Ishikawa (cell line): ENCODE measurements around the gene AUTS2.

ENCODE experiments used
- CEBPB ChIP-seq: IDR thresholded peaks from 2 replicates; pipeline ENCODE4 v1.6.1; 2012
- CREB1 ChIP-seq: IDR thresholded peaks from 2 replicates; pipeline ENCODE4 v1.6.1; 2012; ENCODE audit warnings: low read depth
- EGR1 ChIP-seq: IDR thresholded peaks from 2 replicates; pipeline ENCODE4 v1.6.1; 2012
- EP300 ChIP-seq: IDR thresholded peaks from 2 replicates; pipeline ENCODE4 v1.6.1; 2012; ENCODE audit warnings: borderline replicate concordance
- FOXM1 ChIP-seq: IDR thresholded peaks from 2 replicates; pipeline ENCODE4 v1.6.1; 2012; ENCODE audit warnings: low read depth, borderline replicate concordance
- NFIC ChIP-seq: IDR thresholded peaks from 2 replicates; pipeline ENCODE4 v1.6.1; 2012
- RAD21 ChIP-seq: IDR thresholded peaks from 2 replicates; pipeline ENCODE4 v1.6.1; 2012; ENCODE audit warnings: low read depth
- TAF1 ChIP-seq: IDR thresholded peaks from 2 replicates; pipeline ENCODE4 v1.6.1; 2012; ENCODE audit warnings: low read depth, mild to moderate bottlenecking
- TCF12 ChIP-seq: IDR thresholded peaks from 2 replicates; pipeline ENCODE4 v1.6.1; 2012; ENCODE audit warnings: low read depth
- TEAD4 ChIP-seq: IDR thresholded peaks from 2 replicates; pipeline ENCODE4 v1.6.1; 2012
- YY1 ChIP-seq: IDR thresholded peaks from 2 replicates; pipeline ENCODE4 v1.6.1; 2012; ENCODE audit warnings: low read depth
- ZBTB7A ChIP-seq: IDR thresholded peaks from 2 replicates; pipeline ENCODE4 v1.6.1; 2012; ENCODE audit warnings: low read depth
- TF ChIP-seq, protein P1 (sequence below): IDR thresholded peaks from 2 replicates; pipeline ENCODE4 v1.6.1; 2012
- TF ChIP-seq, protein P2 (sequence below): IDR thresholded peaks from 2 replicates; pipeline ENCODE4 v1.6.1; 2012
- TF ChIP-seq, protein P3 (sequence below): IDR thresholded peaks from 2 replicates; pipeline ENCODE4 v1.6.1; 2012; ENCODE audit warnings: low read depth, mild to moderate bottlenecking

Gene AUTS2

DNA sequence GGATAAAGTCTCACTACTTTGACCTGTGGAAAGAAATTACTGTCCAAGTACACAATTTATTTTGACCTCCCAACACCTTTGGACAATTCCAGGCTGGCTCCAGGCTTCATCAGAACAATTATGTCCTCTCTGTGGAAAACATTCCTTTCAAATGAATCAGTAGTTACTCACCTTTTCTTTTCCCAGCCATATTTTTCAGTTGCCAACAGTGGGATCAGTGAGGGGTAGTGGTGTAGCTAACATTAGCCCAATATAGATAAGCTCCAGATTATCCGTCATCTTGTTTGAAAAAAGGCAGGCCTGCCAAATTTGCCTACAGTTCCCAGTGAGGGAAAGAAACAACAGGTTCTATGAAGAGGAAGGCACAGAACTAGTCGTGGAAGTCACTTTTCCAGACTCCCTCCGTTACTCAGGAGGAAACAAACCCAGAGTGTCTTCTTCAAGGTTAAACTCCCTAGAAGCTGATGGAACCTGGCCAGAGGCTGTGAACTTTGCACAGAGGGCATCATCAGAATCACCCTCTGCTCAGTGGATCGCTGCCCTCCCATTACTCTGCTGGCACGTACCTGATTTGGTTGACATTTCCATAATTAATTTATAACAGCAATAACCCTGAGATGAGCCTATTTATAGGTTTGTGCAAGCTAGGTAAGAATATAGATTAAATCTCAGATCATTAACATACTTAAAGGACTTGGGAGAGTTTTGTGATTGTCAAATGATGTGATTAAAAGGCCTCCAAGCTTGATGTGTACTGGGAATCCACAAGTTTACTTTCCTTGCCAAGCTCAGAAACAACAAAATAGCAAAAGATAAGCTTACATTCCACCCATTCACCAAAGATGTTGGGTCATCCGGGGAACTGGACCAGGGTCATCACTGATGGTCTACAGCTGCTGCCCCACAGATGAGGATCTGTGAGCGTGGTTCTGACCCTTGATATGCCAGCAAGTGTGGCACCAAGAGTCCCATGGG is 879.0 kb downstream of the AUTS2 start:
- TF ChIP-seq, protein P1, sequence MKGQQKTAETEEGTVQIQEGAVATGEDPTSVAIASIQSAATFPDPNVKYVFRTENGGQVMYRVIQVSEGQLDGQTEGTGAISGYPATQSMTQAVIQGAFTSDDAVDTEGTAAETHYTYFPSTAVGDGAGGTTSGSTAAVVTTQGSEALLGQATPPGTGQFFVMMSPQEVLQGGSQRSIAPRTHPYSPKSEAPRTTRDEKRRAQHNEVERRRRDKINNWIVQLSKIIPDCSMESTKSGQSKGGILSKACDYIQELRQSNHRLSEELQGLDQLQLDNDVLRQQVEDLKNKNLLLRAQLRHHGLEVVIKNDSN, result no peak
- TF ChIP-seq CREB1 (no peak), ZBTB7A (no peak), TAF1 (no peak), FOXM1 (no peak), YY1 (no peak), CEBPB (no peak), RAD21 (no peak), EP300 (no peak), EGR1 (no peak), TCF12 (no peak), NFIC (no peak), TEAD4 (no peak)
- TF ChIP-seq, protein P2, sequence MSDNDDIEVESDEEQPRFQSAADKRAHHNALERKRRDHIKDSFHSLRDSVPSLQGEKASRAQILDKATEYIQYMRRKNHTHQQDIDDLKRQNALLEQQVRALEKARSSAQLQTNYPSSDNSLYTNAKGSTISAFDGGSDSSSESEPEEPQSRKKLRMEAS, result no peak
- TF ChIP-seq, protein P3, sequence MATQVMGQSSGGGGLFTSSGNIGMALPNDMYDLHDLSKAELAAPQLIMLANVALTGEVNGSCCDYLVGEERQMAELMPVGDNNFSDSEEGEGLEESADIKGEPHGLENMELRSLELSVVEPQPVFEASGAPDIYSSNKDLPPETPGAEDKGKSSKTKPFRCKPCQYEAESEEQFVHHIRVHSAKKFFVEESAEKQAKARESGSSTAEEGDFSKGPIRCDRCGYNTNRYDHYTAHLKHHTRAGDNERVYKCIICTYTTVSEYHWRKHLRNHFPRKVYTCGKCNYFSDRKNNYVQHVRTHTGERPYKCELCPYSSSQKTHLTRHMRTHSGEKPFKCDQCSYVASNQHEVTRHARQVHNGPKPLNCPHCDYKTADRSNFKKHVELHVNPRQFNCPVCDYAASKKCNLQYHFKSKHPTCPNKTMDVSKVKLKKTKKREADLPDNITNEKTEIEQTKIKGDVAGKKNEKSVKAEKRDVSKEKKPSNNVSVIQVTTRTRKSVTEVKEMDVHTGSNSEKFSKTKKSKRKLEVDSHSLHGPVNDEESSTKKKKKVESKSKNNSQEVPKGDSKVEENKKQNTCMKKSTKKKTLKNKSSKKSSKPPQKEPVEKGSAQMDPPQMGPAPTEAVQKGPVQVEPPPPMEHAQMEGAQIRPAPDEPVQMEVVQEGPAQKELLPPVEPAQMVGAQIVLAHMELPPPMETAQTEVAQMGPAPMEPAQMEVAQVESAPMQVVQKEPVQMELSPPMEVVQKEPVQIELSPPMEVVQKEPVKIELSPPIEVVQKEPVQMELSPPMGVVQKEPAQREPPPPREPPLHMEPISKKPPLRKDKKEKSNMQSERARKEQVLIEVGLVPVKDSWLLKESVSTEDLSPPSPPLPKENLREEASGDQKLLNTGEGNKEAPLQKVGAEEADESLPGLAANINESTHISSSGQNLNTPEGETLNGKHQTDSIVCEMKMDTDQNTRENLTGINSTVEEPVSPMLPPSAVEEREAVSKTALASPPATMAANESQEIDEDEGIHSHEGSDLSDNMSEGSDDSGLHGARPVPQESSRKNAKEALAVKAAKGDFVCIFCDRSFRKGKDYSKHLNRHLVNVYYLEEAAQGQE, result no peak

DNA sequence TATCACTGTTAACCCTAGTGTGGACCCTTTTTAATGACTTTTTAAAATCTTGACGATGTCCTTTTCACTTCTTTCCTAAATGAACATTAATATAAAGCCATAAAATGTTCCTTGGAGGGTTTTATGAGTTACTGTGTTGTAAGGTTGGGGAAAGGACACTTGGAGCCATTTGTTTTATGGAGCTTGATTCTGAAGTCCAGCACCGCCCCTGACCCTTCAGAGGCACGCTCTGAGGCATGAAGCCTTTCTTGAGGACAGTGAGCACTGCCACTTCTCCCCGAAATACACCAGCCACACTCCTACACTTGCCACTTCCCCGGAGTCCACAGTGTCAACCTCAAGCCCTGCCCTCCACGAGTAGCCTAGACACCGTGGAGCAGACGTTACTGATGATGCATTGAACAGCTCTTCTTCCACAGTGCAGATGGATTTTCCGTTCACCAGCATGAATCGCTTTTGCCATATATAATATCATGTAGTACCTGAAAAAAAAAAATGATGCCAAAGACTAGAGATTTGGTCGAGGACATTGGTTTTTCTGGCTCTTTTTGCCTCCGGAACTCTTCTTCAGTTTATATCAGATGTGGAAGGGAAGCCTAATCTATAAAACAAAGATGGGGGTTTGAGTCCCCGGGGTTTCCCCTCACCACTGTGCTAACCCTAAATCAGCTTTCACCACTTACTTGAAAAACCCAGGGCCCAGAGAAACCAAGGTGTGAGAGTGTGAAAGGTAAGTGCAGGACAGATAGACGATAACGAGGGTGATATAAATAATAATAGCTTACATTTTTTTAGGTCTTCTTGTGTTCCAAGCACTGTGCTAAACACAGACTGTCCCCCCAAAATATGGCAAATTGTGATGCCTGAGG is 881.1 kb downstream of the AUTS2 start:
- TF ChIP-seq TAF1 (no peak), CREB1 (no peak), YY1 (no peak), FOXM1 (no peak), EP300 (no peak), RAD21 (no peak)
- TF ChIP-seq, protein P3, result no peak

DNA sequence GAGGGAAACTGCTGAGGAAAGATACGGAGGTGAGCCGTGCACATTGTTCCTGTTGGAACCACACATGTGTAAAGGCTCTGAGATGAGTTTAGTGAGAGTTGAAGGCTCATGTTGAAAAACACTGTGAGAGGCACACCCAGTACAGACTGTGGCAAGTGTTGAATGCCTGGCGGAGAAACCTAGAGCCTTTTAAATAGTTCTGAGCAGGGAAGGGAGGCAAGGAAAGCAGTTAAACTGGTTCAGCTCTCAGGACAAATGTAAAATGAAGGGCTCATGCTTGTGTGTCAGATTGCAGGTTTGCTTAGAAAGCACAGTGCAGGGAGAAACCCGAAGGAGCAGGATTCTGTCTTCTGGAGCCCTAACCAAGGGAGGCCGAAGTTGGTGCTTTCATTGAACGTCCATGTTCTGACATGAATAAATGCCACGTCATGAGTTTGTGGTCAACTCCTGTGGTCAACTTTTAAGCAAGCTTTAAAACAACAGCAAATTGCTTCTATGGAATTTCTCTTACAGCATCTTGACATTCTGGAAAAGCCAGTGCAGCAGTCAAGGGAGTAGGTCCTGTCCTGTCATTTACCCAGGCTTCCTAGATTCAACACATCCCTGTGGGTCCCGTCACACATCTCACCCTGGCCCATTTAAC is 882.8 kb downstream of the AUTS2 start:
- no peak for TF ChIP-seq RAD21
- TF ChIP-seq, protein P1, result no peak

DNA sequence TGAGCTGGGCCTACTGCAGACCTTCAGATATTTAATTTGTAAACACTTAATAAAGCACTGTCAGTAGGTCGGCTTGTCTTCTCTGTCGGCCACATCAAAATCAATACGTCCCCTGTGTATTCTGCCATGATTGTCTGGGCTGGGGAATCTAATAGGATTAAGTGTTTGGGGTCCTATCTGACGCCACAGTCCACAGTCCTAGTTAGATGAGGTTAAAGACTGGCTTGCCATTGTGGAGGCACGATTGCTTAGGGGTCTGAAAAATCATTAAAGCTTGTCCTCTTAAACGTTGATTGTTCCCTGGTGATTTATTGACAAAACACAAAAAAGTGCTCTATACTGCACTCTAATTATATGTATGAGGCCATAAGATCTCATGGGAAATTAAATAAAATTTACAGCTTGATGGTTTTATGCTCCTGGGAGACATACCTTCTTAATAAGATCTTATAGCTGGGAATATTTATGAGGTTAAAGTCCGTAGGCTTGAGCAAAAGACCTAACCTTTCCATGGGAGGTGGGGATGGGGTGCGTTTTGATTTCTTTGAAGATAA is 883.4 kb downstream of the AUTS2 start:
- TF ChIP-seq TAF1 (no peak), ZBTB7A (no peak), FOXM1 (no peak), CEBPB (no peak), TEAD4 (no peak), CREB1 (no peak), NFIC (no peak), YY1 (no peak)
- TF ChIP-seq, protein P1, result no peak

DNA sequence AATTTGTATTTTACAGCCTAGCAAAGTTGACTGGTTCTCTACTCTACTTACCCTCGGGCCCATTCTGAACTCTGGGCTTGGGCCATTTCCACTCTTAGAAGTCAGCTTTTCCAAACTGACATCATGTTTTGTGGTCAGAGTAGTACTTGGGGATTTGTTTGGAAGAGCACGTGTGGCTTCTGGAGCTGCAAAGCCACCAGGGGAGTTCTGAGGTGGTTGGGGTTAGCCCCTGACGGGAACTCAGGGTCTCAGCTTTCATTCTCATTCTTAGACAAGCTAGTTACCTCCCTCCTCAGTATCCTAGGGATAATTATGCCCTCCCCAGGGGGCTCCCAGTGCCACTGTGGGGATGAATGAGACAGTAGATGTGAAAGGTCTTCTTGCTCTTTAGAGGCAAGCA is 886.0 kb downstream of the AUTS2 start:
- TF ChIP-seq CREB1 (no peak), RAD21 (no peak), TCF12 (no peak)
